GM21447 (cell line): ENCODE data around the gene ZNF853.
"Not testable (repeated sequence)": the region's sequence is repeated elsewhere in the genome, so short reads cannot be mapped to it uniquely, and the experiment has no call there.

ENCODE experiments used
- ATAC-seq: cut with Tn5 transposase; IDR thresholded peaks from one replicate; pipeline ENCODE4 v1.9.1; 2021; ENCODE audit not compliant: unreplicated experiment

The ZNF853 gene

DNA sequence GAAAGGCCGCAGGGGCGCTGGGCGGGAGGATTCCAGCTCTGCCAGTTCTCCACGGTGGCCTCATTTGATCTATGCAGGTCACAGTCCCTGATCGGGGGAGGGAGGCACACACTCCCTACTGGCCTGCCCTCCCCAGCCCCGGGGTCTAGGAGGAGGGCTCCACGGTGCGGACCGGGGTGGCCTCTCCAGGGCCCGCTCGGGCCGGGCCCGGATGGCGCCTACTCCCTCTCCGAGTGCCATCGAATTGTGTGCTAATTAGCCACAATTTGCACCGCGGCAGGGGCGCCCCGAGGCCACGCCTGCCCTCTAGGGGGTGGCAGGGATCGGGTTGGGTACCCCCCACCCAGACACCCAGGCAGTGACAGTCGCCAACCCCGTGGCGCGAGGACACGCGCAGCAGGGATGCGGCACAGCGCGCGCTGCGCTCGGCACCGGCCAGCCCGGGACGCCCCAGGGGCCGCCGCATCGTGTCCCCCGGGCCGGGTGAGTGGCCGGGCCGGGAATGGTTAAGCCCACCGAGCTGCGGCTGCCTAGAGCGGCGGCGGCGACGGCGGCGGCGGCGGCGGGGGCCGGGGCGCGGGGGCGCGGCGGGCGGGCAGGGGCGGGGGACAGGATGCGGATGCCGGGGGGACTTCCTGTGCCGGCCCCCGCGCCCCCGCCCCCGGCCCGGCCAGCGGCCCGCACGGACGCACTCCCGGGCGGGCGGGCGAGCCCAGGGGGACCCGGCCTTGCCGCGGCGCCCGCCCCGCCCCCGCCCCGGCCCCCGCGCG, at the start of gene ZNF853:
Gene ZNF853 (plus strand): TSS at position 658 of the 770 bp plus-strand sequence. CDS start 565 bp downstream, outside the sequence.
- no peak for ATAC-seq

DNA sequence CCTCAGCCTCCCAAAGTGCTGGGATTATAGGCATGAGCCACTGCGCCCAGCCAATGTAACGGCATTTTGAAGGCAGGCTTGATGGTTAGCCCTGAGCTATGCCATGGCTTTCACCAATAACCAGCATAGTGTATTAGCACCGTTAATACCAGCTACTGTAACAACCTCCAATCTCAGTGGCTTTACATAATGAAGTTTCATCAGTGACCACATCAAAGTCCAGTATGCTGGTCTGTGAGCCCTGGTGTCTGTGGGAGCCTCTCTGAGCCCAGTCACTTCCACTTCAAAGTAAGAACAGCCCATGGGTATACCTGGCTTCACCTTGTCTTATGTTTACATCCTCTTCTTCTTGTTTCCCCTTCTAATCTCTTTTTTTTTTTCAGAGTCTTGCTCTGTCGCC, 49.8 kb upstream of the ZNF853 start:
- ATAC-seq: no peak

DNA sequence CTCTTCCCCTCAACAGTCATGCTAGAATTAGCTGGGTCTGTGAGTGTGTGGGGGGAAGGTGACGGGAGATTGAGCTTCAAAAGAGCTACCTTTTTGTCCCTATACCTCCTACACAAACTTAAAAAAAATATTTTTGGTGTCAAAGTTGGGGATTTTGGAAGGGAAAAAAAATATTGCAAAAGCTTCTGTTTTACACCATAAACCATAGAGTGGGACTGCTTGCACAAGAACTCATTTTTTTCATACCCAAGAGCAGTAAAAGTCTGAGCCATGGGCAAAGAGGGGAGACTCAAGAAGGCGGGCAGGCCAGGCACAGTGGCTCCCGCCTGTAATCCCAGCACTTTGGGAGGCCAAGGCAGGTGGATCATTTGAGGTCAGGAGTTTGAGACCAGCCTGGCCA, 47.5 kb upstream of the ZNF853 start:
- ATAC-seq: no peak

DNA sequence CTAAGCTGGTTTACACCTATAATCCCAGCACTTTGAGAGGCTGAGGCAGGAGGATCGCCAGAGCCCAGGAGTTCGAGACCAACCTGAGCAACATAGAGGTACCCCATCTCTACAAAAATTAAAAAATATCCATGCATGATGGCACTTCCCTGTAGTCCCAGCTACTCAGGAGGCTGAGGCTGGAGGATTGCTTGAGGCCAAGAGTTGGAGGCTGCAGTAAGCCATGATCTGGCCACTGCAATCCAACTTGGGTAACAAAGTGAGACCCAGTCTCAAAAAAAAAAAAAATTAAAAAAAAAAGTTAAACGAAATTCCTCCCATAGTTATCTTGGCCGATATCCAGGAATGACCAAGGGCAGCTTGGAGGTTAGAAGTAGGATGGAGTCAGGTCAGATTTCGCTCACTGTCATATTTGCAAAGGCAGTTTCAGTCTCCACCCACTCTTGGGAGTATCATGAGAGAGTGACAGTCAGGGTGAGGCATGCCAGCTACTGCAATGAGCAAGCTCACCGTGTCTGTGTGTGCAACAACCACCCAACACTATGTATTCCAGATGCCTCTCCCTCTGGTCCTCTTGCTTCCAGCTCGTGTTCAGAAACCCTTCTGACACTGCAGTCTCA, 44.1 kb upstream of the ZNF853 start:
- no peak for ATAC-seq

DNA sequence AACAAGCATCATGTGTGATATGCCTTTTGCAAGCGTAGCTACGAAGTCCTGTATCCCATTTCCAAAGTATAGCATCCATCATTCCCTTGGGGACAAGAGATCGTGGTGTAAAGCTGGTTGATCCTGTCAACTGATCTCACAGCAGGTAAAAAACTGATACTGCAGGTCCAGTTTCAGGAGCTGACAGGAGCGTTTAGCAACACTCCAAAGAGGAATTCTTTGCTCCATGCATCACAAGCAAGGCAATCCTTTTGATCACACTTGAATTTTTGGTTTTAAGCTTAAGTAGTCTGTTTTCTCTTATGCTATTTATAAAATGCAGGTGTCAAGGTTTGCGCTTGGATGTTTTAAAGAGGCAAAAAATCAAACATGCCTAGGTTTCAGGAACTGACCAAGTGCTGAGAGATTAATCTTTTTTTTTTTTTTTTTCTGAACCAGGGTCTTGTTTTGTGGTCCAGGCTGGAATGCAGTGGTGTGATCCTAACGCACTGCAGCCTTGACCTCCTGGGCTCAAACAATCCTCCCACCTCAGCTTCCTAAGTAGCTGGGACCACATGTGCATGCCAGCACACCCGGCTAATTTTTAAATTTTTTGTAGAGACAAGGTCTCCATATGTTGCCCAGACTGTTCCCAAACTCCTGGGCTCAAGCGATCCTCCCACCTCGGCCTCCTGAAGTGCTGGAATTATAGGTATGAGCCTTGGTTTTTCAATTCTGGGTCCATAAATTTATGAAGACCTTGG, 40.0 kb upstream of the ZNF853 start:
- no peak for ATAC-seq

DNA sequence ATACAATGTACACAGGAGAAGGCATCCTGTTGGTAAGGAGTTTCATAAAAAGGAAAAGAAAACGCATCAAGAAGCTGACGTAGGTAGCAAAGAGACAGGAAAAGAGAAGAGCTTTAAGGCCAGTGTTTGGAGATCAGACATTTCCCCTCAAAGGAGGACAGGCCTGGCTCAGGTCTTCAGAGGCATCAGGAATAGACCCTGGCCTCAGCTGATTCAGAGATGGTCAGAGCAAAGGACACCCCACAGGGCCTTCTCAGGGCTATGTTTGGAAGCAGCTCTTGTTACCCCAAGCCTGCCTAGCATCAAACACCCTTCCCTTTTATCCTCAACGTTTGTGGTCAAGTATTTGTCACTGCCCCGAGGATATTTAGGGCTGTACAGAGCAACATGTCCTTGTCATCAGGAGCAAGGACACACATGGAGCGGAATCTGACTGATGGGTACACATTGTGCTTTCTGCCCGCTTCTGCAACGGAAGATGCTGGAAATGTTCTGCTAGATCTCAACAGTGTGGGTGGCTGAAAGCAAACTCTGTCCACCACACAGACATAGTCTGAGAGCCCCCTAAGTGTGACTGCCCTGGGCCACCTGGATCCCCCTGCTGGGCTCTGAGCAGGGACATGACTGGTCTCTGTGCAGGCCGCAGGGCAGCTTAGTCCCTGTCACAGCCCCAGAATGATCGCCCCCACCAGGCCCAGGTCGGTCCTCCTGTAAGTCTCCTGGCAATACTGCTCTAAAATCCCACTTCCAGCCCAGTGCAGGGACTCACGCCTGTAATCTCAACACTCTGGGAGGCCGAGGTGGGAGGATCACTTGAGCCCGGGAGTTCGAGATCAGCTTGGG, 39.2 kb upstream of the ZNF853 start:
- ATAC-seq: no peak

DNA sequence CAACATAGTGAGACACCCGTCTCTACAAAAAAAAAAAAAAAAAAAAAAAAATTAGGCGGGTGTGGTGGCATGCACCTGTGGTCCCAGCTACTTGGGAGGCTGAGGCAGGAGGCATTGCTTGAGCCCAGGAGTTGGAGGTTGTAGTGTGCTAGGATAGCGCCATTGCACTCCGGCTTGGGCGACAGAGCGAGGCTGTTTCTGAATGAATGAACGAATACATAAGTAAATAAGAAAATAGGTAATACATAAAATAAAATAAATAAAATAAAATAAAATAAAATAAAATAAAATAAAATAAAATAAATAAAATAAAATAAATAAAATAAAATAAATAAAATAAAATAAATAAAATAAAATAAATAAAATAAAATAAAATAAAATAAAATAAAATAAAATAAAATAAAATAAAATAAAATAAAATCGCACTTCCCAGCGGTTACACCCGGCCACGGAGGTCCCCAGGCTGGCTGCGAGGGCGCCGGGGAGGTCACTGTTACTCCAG, 38.5 kb upstream of the ZNF853 start:
- not testable (repeated sequence) for ATAC-seq

DNA sequence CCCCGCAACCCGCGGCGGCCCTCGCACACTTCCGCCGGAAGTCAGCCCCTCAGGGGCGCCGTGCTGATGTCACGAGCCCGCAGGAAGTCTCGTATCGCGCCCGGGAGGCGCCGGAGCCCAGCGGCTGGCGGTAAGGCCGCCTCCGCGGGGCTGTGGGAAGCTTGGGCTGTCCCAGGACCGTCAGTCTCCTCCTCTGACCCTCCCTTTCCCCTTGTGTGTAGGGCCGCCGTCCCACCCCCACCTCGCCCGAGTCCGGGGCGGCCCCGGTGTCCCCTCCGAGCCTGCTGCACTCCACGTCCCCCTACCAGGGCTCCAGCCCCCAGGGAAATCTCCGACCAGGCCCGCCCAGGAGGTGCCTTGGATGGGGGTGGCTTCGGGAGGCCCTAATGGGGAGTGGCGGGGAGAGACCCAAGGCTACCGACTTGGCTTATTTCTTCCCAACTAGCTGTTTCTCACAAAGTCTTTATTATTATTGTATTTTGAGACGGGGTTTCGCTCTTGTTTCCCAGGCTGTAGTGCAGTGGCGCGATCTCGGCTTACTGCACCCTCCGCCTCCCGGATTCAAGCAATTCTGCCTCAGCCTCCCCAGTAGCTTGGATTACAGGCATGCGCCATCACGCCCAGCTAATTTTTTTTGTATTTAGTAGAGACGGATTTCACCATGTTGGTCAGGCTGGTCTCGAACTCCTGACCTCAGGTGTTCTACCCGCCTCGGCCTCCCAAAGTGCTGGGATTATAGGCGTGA, 37.9 kb upstream of the ZNF853 start, which contains the start of gene ZDHHC4:
Gene ZDHHC4 (plus strand): TSS at position 86 of the 745 bp plus-strand sequence. CDS start 3,108 bp downstream, outside the sequence.
- ATAC-seq: peak; percentile 93

DNA sequence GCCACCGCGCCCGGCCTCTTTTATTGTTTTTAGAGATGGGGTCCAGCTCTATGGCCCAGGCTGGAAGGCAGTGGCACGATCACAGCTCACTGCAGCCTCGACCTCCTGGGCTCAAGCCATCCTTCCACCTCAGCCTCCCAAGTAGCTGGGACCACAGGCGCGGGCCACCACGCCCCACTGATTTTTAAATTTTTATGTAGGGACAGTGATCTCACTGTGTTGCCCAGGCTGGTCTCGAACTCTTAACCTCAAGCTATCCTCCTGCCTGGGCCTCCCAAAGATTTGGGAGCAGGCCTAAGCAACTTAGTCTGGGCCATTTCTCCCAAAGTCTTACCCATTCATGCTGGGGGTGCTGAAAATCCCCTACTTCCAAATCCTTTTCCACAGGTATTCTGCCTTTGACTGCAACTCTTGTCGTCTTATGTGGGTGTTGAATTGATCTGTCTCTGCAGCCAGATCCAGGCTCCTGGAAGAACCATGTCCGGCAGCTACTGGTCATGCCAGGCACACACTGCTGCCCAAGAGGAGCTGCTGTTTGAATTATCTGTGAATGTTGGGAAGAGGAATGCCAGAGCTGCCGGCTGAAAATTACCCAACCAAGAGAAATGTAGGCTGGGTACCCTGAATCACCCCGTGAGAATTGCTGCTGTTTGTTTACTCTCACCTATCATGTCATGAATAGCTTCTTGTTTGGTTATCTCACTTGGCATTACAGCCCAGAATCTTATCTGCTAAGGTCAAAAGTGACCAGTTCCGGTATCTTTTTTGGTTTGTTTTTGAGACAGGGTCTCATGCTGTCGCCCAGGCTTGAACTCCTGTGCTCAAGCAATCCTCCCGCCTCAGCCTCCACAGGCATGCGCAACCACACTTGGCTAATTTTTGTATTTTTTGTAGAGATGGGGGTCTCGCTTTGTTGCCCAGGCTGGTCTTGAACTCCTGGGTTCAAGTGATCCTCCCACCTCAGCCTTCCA, 37.0 kb upstream of the ZNF853 start:
- ATAC-seq: no peak

DNA sequence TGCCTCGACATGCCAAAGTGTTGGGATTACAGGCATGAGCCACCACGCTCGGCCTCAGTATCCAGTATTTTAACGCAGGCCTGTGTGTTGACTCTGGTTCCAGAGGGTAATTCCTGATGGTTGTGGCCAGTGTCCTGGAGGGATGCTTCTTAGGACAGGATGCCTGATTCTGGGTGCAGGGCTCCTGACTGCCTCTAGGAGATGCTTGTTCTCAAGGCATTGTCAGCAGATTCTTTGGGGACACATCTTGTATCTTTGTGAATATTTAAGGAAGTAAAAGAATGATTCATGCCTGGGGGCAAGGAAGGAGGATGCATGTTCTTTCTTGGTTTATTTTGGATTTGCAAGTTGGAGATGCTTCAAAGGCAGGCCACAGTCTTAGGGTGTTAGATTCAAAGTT, 36.0 kb upstream of the ZNF853 start:
- ATAC-seq: no peak

DNA sequence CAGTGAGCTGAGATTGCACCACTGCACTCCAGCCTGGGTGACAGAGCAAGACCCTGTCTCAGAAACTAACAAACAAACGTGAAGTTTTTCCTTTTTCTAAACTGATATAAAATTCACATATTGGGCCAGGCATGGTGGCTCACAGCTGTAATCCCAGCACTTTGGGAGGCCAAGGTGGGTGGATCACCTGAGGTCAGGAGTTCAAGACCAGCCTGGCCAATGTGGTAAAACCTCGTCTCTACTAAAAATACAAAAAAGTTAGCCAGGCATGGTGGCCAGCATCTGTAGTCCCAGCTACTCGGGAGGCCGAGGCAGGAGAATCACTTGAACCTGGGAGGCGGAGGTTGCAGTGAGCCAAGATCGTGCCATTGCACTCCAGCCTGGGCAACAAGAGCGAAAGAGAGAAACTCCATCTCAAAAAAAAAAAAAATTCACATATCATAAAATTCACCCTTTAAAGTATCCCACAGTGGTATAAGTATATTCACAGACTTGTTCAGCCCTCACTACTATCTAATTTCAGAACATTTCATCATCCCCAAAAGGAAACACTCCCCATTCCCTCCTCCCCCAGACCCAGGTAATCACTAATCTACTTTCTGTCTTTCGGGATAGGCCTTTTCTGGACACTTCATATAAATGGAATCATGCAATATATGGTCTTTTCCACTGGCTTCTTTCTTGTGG, 29.5 kb upstream of the ZNF853 start:
- not testable (repeated sequence) for ATAC-seq

DNA sequence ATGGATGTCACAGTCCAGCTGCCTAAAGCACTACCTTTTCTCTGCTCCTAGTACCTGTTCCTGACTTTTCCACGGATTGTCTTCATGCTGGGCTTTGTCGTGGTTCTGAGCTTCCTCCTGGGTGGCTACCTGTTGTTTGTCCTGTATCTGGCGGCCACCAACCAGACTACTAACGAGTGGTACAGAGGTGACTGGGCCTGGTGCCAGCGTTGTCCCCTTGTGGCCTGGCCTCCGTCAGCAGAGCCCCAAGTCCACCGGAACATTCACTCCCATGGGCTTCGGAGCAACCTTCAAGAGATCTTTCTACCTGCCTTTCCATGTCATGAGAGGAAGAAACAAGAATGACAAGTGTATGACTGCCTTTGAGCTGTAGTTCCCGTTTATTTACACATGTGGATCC, 26.8 kb upstream of the ZNF853 start:
- no peak for ATAC-seq

DNA sequence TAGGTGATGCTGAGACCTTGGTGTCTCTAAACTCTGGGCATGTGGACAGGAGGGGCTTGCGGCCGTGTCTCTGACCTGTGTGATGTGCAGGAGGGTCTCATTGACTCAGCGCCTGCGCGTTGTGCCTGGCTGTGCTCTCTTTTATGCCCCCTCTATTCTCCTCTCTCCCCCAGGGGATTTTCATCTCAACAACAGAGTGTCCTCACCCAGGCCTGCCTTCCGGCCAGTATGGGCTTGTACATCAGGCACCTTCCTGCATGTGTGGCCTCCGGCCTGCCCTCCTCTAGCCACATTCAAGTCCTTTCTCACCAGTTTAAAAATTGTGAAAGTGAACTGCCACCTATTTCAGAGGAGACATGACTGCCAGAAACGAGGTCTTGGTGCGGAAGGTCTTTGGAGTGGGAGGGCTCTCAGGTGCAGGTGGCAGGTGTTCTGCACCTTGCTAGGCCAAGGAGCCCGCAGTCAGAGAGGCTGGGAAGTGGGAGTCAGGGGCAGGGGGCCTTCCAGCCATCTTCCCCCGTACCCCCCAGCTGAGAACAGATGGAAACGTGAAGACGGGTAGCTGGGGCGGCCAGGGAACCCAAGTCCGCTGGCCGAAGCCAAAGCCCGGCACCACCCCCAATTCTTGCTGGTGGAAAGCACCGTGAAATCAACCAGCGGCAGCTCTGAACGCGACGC, 26.1 kb upstream of the ZNF853 start:
- ATAC-seq: no peak

DNA sequence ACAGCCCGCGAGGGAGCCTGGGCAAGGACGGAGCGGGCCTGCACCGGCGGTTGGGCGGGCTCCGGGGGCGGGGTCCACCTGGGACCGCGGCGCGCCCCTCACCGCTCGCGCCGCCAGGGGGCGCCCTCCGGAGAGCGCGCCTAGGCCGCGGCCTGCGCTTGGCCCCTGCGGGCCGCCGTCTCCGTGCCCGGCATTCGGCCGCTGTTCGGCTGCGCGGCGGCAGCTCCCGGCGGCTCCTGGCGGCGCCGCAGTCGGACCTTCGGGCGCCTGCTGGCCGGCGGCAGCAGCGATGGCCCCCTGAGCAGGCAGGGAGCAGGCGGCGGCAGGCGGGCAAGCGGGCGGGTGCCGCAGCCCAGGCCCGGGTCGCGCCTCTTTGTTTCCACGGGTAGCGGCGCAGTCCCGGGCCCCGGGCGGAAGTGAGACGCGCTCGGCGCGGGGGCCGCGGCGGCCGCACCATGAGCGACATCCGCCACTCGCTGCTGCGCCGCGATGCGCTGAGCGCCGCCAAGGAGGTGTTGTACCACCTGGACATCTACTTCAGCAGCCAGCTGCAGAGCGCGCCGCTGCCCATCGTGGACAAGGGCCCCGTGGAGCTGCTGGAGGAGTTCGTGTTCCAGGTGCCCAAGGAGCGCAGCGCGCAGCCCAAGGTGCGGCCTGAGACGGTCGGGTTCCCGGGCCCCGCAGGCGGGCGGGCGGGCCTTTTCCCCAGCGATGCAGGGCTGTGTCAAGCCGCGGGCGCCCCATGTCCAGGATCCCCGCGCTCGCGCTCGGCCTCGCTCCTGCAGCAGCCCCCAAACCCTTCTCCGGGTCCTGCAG, 25.4 kb upstream of the ZNF853 start, which contains the start of gene INTS15:
Gene INTS15 (plus strand): TSS at position 193 of the 816 bp plus-strand sequence. CDS start 263 bp downstream, at position 456.
- peak; percentile 78 for ATAC-seq

DNA sequence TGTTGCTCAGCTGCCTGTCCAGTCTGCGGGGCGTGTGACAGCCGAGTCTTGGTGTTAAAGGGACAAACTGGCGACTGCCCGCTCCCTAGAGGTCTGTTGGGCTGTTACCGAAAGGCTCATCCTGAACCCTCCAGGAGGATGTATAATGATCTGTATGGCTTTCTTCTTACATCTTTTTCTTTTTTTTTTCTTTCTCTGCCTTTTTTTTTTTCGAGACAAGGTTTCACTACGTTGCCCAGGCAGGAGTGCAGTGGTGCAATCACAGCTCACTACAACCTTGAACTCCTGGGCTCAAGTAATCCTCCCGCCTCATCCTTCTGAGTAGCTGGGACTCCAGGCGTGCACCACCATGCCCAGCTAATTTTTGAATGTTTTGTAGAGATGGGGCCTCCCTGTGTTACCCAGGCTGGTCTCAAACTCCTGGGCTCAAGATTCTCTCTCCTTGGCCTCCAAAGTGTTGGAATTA, 24.7 kb upstream of the ZNF853 start:
- peak; percentile 38 for ATAC-seq

DNA sequence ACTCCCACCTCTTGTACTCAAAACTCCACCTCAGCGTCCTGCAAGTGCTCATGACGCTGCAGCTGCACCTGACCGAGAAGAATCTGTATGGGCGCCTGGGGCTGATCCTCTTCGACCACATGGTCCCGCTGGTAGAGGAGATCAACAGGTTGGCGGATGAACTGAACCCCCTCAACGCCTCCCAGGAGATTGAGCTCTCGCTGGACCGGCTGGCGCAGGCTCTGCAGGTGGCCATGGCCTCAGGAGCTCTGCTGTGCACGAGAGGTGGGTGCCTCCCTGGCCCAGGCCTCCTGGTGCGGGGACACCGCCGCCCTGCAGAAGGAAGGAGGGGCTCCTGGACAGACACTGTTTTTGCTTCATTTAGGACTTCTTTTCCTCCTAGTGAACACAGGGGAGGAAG, 15.3 kb upstream of the ZNF853 start:
- ATAC-seq: no peak

DNA sequence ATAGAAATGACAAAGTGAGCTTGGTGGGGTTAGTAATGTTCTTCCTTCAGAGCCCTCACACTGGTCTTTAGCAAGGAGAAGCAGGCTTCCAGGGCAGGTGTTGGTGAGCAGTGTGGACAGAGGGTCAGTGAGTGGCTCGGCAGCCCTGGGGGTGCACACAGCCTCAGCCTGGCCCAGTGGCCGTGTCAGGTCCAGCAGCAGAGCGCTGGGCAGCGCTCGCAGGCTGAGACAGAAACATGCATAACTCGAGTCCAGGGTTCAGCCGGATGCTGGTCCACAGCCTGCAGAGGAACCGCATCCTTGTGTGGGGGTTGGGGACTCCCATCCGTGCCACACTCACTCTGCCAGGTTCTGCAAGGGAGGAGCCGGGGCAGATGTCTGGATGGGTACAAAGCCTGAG, 11.0 kb upstream of the ZNF853 start:
- ATAC-seq: no peak
